Measurements from ENCODE around the gene AMT.

AMT gene

DNA sequence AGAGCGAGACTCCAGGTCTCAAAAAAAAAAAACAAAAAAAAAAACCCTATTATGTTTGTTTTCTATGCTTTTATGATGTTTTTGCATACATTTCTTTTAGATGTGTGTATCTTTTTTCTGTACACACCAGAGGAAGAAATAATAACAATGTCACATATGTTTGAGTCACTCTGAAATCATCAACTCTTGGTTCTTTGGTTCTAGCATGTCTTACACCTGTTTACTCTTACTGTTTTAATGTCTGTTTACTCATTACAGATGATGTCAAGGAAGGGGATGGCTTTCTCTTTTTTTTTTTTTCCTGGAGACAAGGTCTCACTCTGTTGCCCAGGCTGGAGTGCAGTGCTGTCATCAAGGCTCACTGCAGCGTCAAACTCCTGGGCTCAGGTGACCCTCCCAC lies 34.6 kb downstream of the AMT start:
- DNase-seq, result no peak

DNA sequence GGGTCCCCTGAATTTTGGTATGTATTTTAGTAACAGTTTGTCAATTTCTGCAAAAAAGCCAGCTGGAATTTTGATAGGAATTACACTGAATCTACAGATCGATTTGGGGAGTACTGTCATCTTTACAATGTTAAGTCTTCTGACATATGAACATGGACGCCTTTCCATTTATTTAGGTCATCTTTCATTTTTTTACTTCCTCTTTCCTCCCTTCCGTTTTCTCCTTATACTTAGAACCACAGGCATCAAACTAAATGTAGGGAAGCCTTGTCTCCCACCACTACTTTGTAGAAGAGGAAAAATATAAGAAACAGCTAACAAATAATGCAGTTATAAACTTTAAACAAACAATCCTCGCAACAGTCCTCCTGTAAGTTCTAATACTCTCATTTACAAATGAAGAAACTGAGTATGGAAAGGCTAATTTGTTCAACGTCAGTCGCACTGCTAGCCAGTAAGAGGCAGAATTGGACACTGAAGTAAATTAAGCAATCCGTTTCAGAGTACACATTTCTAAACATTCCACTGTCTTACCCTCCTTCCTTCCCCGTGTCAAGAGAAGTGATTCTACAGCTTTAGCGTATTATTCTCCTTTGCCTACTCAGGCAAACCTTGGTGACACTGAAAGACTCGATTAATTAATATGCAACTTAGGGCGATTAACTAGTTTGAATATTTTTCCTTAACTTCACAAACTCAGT lies 36.1 kb downstream of the AMT start:
- DNase-seq, result peak; percentile 54

DNA sequence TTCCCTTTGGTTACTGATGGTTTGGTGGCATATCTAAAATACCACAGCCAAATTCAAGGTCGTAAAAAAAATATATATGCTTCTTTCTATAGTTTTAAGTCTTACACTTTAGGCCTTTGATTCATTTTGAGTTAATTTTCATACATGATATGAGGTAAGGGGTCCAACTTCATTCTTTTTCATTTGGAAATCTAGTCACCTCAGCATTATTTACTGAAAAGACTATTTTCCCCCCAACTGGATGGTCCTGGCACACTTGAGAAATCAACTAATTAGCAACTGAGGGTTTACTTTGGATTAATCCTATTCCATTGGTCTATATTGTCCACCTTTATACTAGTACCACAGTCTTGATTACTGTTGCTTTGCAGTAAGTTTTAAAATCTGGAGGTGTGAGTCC lies 36.7 kb downstream of the AMT start:
- no peak for DNase-seq

DNA sequence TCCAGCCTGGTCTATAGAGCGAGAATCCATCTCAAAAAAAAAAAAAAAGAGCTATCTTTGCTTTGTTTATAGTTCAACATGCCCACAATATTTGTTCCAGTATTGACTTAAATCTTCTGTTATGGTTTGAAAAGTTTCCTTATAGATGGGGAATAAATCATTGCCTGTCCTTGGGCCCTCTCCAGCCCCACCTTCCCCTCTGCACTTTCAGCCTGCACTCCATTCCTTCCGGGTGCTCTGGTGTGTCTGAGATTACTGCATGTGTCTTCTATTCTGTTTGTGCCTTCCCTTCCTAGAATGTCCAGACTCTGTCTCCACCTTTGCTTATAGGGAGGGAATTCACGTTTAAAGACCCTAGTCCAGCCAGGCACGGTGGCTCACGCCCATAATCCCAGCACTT lies 38.9 kb downstream of the AMT start:
- DNase-seq, result no peak

DNA sequence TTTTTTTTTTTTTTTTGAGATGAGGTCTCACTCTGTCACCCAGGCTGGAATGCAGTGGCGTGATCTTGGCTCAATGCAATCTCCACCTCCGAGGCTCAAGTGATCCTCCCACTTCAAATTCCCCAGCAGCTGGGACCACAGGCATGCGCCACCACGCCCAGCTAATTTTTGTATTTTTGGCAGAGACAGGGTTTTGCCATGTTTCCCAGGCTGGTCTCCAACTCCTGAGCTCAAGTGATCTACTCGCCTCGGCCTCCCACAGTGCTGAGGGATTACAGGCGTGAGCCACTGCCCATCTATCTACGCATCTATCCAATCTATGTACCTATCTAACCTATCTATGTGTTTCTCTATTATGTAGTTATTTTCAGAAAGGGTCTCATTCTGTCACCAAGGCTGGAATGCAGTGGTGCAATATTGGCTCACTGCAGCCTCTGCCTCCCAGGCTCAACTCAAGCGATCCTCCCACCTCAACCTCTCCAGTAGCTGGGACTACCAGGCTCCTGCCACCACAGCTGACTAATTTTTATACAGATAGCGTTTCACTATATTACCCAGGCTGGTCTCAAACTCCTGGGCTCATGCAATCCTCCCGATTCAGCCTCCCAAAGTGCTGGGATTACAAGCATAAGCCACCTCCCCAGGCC lies 43.9 kb downstream of the AMT start:
- DNase-seq, result no peak

DNA sequence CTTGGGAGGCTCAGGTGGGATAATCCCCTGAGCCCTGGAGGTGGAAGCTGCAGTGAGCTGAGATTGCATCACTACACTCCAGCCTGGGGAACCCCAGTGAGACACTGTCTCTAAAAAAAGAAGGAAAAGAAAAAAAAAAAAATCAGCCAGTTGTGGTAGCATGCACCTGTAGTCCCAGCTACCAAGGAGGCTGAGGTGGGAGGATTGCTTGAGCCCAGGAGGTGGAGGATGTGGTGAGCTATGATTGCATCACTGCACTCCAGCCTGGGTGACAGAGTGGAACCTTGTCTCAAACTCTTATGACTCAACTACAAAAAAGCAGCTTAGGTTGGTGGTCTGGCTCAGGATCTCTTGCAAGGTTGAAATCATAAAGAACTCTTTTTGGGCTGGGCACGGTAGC lies 44.8 kb downstream of the AMT start:
- DNase-seq, result peak; percentile 23

DNA sequence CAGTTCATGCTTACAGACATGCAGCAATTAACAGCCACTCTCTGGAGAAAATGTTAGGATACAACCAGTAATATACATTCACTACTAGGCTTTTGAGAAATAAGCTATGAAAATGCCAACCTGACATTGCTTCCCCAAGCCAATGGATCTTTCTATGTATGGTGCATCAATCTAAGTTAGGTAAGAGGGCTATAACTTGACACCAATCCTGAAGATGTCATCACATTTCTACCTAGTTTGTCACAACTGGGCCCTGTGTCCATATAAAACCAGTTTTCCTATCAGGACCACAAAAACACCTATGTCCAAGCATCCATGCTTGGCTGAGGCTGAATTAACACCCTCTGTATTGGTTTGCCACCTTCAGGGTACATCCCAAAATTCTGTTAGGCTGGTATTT lies 50.3 kb downstream of the AMT start:
- no peak for DNase-seq

DNA sequence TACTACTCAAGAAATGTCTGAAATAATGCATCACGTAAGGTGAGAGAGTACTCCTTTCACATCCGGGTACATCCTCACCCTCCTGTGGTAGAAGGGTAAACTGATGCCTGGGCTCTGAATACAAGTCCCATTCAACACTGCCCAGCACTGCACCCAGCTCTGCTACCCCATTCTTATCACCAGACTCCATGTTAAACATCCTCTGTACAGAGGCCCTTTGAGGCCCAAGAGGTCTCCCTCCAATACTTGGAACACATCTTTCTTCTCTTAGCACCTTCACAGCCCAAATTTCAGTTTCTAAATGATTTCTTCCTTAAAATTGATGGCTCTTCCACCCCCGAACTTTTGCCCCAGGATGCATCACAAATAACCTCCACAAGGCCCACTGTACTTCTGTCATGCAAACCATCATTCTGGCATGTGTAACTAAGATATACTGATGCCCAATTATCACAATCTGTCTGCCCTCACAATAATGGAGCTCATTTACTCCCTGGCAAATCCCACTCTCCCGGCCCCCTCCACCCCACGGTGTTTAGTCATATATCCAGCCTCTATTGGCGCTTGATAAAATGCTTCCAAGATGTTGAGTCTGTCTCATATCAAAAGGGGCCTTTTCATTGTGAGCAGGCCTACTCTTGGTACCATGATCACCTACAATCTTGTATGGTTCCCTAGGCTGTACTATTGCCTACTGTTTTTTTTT lies 51.5 kb downstream of the AMT start:
- DNase-seq, result no peak
